ENCODE data around the gene RBFOX1. TPM values are rescaled to one million over a fixed set of nuclear protein-coding genes. Genes with fewer than 3 reads are reported as not detected.

Gene RBFOX1
- polyA plus RNA-seq, 1 experiment, result not detected

DNA sequence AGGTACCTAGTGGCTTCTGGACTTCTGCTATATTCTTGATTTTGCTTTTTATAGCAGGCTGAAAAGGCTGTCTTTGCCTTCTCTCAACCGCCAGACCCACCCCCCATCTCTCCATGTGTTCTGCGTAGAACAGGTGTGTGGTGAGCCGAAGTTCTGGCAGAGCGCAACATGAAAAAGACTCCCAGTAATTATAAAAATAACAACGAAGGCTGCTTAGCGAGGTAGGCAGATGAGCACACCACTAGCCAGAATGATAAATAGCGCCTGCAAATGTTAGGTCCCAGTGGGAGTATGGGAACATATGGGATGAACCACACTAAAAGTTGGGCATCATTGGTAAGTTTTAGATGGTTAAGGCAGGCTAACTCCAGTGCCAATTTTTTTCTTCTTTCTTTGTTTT is 14.0 kb upstream of the RBFOX1 start:
- DNase-seq (ENCODE audit: low read depth, low spot score), result no peak
- H3K9me3 ChIP-seq (ENCODE audit: control insufficient read depth, insufficient read depth, low read length), result peaks cover 28% of the 10 kb centered on the region; the same call in 1 of the 2 replicates
- TF ChIP-seq, protein P1, sequence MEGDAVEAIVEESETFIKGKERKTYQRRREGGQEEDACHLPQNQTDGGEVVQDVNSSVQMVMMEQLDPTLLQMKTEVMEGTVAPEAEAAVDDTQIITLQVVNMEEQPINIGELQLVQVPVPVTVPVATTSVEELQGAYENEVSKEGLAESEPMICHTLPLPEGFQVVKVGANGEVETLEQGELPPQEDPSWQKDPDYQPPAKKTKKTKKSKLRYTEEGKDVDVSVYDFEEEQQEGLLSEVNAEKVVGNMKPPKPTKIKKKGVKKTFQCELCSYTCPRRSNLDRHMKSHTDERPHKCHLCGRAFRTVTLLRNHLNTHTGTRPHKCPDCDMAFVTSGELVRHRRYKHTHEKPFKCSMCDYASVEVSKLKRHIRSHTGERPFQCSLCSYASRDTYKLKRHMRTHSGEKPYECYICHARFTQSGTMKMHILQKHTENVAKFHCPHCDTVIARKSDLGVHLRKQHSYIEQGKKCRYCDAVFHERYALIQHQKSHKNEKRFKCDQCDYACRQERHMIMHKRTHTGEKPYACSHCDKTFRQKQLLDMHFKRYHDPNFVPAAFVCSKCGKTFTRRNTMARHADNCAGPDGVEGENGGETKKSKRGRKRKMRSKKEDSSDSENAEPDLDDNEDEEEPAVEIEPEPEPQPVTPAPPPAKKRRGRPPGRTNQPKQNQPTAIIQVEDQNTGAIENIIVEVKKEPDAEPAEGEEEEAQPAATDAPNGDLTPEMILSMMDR (IDR thresholded peaks at IDR 0.05; ENCODE audit: low read depth, low read length), result no peak
- POLR2A ChIA-PET, result no interaction called here
- no peak overlapping the region for H3K4me3 ChIP-seq (ENCODE audit: low read depth, low read length)
- H3K27ac ChIP-seq (ENCODE audit: low read depth, low read length), result no peak overlapping the region
- CTCF ChIA-PET, result no interaction called here
- H3K27me3 ChIP-seq (ENCODE audit: control insufficient read depth, insufficient read depth, low read length), result no peaks in the 10 kb centered on the region

DNA sequence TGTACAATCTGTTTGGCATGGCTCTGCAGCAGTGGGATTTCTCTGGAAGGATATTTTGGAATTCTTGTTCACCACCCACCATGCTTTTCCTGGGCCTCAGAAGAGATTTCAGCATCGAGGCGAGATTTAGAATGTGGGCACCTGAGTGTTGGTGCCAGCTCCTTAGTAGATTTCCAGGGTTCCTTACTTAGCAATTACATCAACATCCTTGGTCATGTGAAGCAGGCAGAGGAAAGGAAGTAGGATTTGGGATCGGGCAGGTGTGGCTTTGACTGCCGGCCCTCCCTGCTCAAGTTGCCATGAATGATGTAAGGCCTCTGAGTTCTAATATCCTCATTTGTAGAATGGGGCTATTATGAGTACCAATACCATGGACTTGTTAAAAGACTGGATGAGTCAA is 13.1 kb upstream of the RBFOX1 start:
- H3K4me3 ChIP-seq (ENCODE audit: low read depth, low read length), result no peak overlapping the region
- H3K9me3 ChIP-seq (ENCODE audit: control insufficient read depth, insufficient read depth, low read length), result peaks cover 30% of the 10 kb centered on the region; the same call in 1 of the 2 replicates
- CTCF ChIA-PET, result no interaction called here
- DNase-seq (ENCODE audit: low read depth, low spot score), result no peak
- H3K27ac ChIP-seq (ENCODE audit: low read depth, low read length), result no peak overlapping the region
- H3K27me3 ChIP-seq (ENCODE audit: control insufficient read depth, insufficient read depth, low read length), result no peaks in the 10 kb centered on the region
- TF ChIP-seq, protein P1 (IDR thresholded peaks at IDR 0.05; ENCODE audit: low read depth, low read length), result no peak
- POLR2A ChIA-PET, result no interaction called here

DNA sequence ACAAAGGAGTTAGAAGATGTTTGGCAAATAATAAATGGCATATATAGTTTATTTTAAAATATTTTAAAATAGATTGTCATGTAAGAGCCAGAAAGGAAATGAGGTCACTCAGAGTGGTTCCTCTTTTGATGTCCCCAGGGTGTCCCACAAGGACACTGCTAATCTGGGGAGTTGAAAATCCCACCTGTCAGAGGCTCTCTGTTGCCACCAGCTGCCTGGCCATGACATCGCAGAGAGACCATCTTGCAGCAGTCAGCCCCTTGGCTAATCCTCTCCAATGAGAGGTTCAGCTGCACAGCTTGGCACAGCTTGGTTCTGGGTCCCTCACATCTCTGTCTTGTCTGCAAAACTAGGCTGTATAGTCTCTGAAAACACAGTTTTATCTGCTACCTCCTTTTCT is 11.0 kb upstream of the RBFOX1 start:
- peaks cover 32% of the 10 kb centered on the region; the same call in 1 of the 2 replicates for H3K9me3 ChIP-seq (ENCODE audit: control insufficient read depth, insufficient read depth, low read length)
- ChIA-PET POLR2A (no interaction called here), CTCF (no interaction called here)

DNA sequence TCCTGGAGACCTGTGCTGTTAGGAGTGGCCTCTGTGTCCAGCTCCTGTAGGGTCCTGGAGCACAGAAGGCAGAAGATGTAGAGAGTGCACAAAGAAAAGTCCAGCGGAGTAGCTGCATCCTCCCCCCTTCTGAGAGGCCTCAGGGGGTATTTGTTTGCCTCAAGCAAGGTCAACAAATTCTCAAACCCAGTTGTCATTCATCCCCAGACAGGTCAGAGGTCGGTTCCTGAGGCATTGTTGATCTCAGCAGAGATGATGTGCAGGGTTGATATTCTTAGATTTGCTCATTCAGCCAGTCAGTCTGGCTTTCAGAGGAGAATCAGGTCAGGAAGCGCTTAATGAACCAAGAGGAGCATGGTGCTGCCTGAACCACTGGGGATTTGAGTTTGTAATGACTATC is 8.3 kb upstream of the RBFOX1 start:
- Histone ChIP-seq H3K27ac (ENCODE audit: low read depth, low read length) (no peak overlapping the region), H3K27me3 (ENCODE audit: control insufficient read depth, insufficient read depth, low read length) (no peaks in the 10 kb centered on the region), H3K9me3 (ENCODE audit: control insufficient read depth, insufficient read depth, low read length) (peaks cover 21% of the 10 kb centered on the region; the same call in 1 of the 2 replicates), H3K4me3 (ENCODE audit: low read depth, low read length) (no peak overlapping the region)
- TF ChIP-seq, protein P1 (IDR thresholded peaks at IDR 0.05; ENCODE audit: low read depth, low read length), result no peak
- ChIA-PET CTCF (interaction anchor here (0.7 kb wide), 1 partner anchor 658 kb away, joined by 3 read pairs; no protein-coding TSS in a partner anchor), POLR2A (no interaction called here)
- no peak for DNase-seq (ENCODE audit: low read depth, low spot score)

More for the DNA sequence above, 11.0 kb upstream of the RBFOX1 start:
- no peak for DNase-seq (ENCODE audit: low read depth, low spot score)
- TF ChIP-seq, protein P1 (IDR thresholded peaks at IDR 0.05; ENCODE audit: low read depth, low read length), result no peak
- Histone ChIP-seq H3K27ac (ENCODE audit: low read depth, low read length) (no peak overlapping the region), H3K27me3 (ENCODE audit: control insufficient read depth, insufficient read depth, low read length) (no peaks in the 10 kb centered on the region), H3K4me3 (ENCODE audit: low read depth, low read length) (no peak overlapping the region)

DNA sequence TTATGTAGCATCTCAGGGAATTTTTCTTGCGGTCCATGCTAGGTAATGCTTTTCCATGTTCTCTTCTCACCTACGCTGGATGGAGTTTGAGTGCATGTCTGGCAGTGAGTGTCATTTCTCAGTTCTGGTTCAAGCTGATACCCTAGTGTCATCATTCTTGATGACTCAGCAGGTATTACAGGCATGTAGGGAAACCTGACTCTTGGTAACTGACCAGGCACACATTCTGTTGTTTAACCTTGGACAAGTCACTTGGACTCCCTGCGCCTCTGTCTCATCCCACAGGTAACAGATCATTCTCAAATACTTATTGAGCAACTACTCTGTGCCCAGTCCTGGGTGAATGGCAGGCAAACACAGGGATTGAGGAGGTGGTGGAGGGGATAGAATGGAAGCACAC is 6.8 kb upstream of the RBFOX1 start:
- Histone ChIP-seq H3K9me3 (ENCODE audit: control insufficient read depth, insufficient read depth, low read length) (peaks cover 21% of the 10 kb centered on the region; the same call in 1 of the 2 replicates), H3K27ac (ENCODE audit: low read depth, low read length) (no peak overlapping the region), H3K4me3 (ENCODE audit: low read depth, low read length) (no peak overlapping the region), H3K27me3 (ENCODE audit: control insufficient read depth, insufficient read depth, low read length) (no peaks in the 10 kb centered on the region)
- ChIA-PET CTCF (no interaction called here), POLR2A (no interaction called here)
- TF ChIP-seq, protein P1 (IDR thresholded peaks at IDR 0.05; ENCODE audit: low read depth, low read length), result no peak
- no peak for DNase-seq (ENCODE audit: low read depth, low spot score)
